HEK293T (cell line): Measurements from ENCODE around the gene MRPL10.

Source experiments
- ARNT ChIP-seq: fragments of 450-650 bp; IDR thresholded peaks from 2 replicates; pipeline ENCODE4 v1.6.1; 2017; ENCODE audit warnings: mild to moderate bottlenecking
- CTBP1 ChIP-seq: fragments of 450-650 bp; IDR thresholded peaks from 2 replicates; pipeline ENCODE4 v1.6.1; 2016; ENCODE audit warnings: borderline replicate concordance
- ELF4 ChIP-seq: fragments of 450-650 bp; IDR thresholded peaks from 2 replicates; pipeline ENCODE4 v1.6.1; 2017; ENCODE audit warnings: antibody characterized with exemption
- FOXA1 ChIP-seq: fragments of 450-650 bp; IDR thresholded peaks from 2 replicates; pipeline ENCODE4 v1.6.1; 2016; ENCODE audit warnings: mild to moderate bottlenecking
- FOXK2 ChIP-seq: fragments of 450-650 bp; IDR thresholded peaks from 2 replicates; pipeline ENCODE4 v1.6.1; 2016; ENCODE audit warnings: mild to moderate bottlenecking
- FOXM1 ChIP-seq: fragments of 450-650 bp; IDR thresholded peaks from 2 replicates; pipeline ENCODE4 v1.6.1; 2017; ENCODE audit warnings: mild to moderate bottlenecking, borderline replicate concordance
- NFRKB ChIP-seq: fragments of 450-650 bp; IDR thresholded peaks from 2 replicates; pipeline ENCODE4 v1.6.1; 2016; ENCODE audit warnings: mild to moderate bottlenecking, moderate library complexity
- PKNOX1 ChIP-seq: fragments of 450-650 bp; IDR thresholded peaks from 2 replicates; pipeline ENCODE4 v1.6.1; 2016
- SP1 ChIP-seq: fragments of 450-650 bp; IDR thresholded peaks from 2 replicates; pipeline ENCODE4 v1.6.1; 2017
- TARDBP ChIP-seq: fragments of 450-650 bp; IDR thresholded peaks from 2 replicates; pipeline ENCODE4 v1.6.1; 2016
- ZNF384 ChIP-seq: fragments of 450-650 bp; IDR thresholded peaks from 2 replicates; pipeline ENCODE4 v1.6.1; 2016

- TF ChIP-seq FOXA1 = no peak
- TF ChIP-seq FOXM1 = no peak
- no peak for TF ChIP-seq ELF4
- TF ChIP-seq TARDBP = no peak
- TF ChIP-seq SP1 = no peak
- no peak for TF ChIP-seq ARNT
- TF ChIP-seq ZNF384 = no peak
- no peak for TF ChIP-seq PKNOX1
- no peak for TF ChIP-seq FOXK2
- no peak for TF ChIP-seq NFRKB
- no peak for TF ChIP-seq CTBP1
These were observed 21.0 kb downstream of the MRPL10 start for GRCh38 chr17:47810200-47810821.
